H1 (cell line): ENCODE results near the gene SCAF11. TPM values are rescaled to one million over a fixed set of nuclear protein-coding genes. Genes with fewer than 3 reads are reported as not detected.
A peak's percentile ranks its signal among the peaks of the same experiment; 100 is the strongest.

Experiments
- CTCF ChIA-PET: fragments of 300-600 bp; sonication (Branson Sonifier 250); formaldehyde crosslinking; loops from one replicate; lab custom pipeline; 2021; ENCODE audit not compliant: partially characterized antibody; lab: Charles Lee
- POLR2A ChIA-PET: fragments of 300-600 bp; sonication (Branson Sonifier 250); formaldehyde crosslinking; loops from one replicate; lab custom pipeline; 2021; ENCODE audit warnings: inconsistent platforms; ENCODE audit not compliant: partially characterized antibody; lab: Charles Lee
- DNase-seq, 2 experiments: peaks; one replicate each; pipeline versions ENCODE4 v3.0.0 to v3.0.0-alpha.2; 2010 to 2022; ENCODE audit warnings: low spot score in 2 of 2, low read depth in 1 of 2, mixed read lengths in 1 of 2
- FAIRE-seq: peaks from 2 replicates; lab custom pipeline; 2011; peaks lifted over from hg19 to GRCh38; lab: Jason Lieb, UNC
- H2AFZ ChIP-seq: 2 replicates; pipeline ENCODE4 v1.8.1; 2012; ENCODE audit warnings: low read length, inconsistent platforms
- H2AK5ac ChIP-seq: 2 replicates; pipeline ENCODE4 v1.6.1; 2013; ENCODE audit warnings: low read depth, low read length
- H2BK120ac ChIP-seq: replicated peaks from 2 replicates; pipeline ENCODE3; 2013; ENCODE audit warnings: low read depth, low read length, inconsistent platforms
- H2BK12ac ChIP-seq: 2 replicates; pipeline ENCODE4 v1.6.1; 2013; ENCODE audit warnings: low read depth, low read length
- H2BK15ac ChIP-seq: 2 replicates; pipeline ENCODE4 v1.6.1; 2013; ENCODE audit warnings: low read length
- H2BK20ac ChIP-seq: 2 replicates; pipeline ENCODE4 v1.6.1; 2013; ENCODE audit warnings: low read length
- H2BK5ac ChIP-seq: 2 replicates; pipeline ENCODE4 v1.6.1; 2013; ENCODE audit warnings: low read depth, low read length
- H3K14ac ChIP-seq: 2 replicates; pipeline ENCODE4 v1.6.1; 2013; ENCODE audit warnings: inconsistent platforms; ENCODE audit not compliant: insufficient read length
- H3K18ac ChIP-seq: 2 replicates; pipeline ENCODE4 v1.6.1; 2013; ENCODE audit warnings: low read length; ENCODE audit errors: extremely low read depth
- H3K23ac ChIP-seq: 2 replicates; pipeline ENCODE4 v1.6.1; 2013; ENCODE audit warnings: inconsistent platforms; ENCODE audit not compliant: insufficient read length
- H3K23me2 ChIP-seq: 2 replicates; pipeline ENCODE4 v1.6.1; 2013; ENCODE audit warnings: low read depth, low read length
- H3K27ac ChIP-seq: 2 replicates; pipeline ENCODE4 v1.6.1; 2011; ENCODE audit warnings: low read depth, low read length, inconsistent platforms
- H3K27me3 ChIP-seq, 4 experiments: replicated peaks in 1 of 4; 1 replicate in 1 of 4; 2 replicates in 3 of 4; pipeline versions ENCODE4 v1.6.1 to v1.8.1; 2011 to 2013; ENCODE audit warnings: low read length in 3 of 4, mild to moderate bottlenecking in 3 of 4, inconsistent platforms in 2 of 4, mixed read lengths in 2 of 4, moderate library complexity in 1 of 4; ENCODE audit not compliant: control insufficient read depth in 3 of 4, insufficient read depth in 3 of 4; ENCODE audit errors: extremely low read depth in 1 of 4
- H3K36me3 ChIP-seq, 4 experiments: 2 replicates each; pipeline versions ENCODE4 v1.6.1 to v1.8.1; 2011 to 2013; ENCODE audit warnings: mild to moderate bottlenecking in 4 of 4, low read length in 3 of 4, moderate library complexity in 2 of 4, control low read depth in 1 of 4, inconsistent platforms in 1 of 4; ENCODE audit not compliant: insufficient read depth in 4 of 4, control insufficient read depth in 2 of 4
- H3K4ac ChIP-seq: replicated peaks from 2 replicates; pipeline ENCODE3; 2013; ENCODE audit warnings: low read length, low read depth, mixed read lengths, inconsistent platforms; ENCODE audit not compliant: insufficient read length
- H3K4me1 ChIP-seq, 4 experiments: replicated peaks in 1 of 4; 1 replicate in 1 of 4; 2 replicates in 3 of 4; pipeline versions ENCODE4 v1.6.1 to v1.8.1; 2011 to 2013; ENCODE audit warnings: low read length in 3 of 4, inconsistent platforms in 2 of 4, mixed read lengths in 1 of 4; ENCODE audit not compliant: insufficient read depth in 4 of 4, control insufficient read depth in 3 of 4
- H3K4me2 ChIP-seq, 2 experiments: 2 replicates each; pipeline versions ENCODE4 v1.6.1 to v1.8.1; 2011 to 2013; ENCODE audit warnings: low read depth in 2 of 2, low read length in 2 of 2, control low read depth in 1 of 2, inconsistent platforms in 1 of 2, mild to moderate bottlenecking in 1 of 2; ENCODE audit not compliant: insufficient read depth in 1 of 2
- H3K4me3 ChIP-seq, 4 experiments: fragments of 200-600, 300-600 bp in 1 of 4; sonication (generic), shearing (Covaris generic), sonication (Bioruptor Twin) in 1 of 4; 2 replicates each; pipeline versions ENCODE4 v1.5.1 to v1.8.1; 2011 to 2016; ENCODE audit warnings: low read length in 4 of 4, low read depth in 3 of 4, control low read depth in 2 of 4, inconsistent platforms in 2 of 4, mild to moderate bottlenecking in 2 of 4, mixed read lengths in 1 of 4, moderate library complexity in 1 of 4; ENCODE audit not compliant: insufficient read depth in 2 of 4; ENCODE audit errors: extremely low read depth in 1 of 4
- H3K56ac ChIP-seq: replicated peaks from 2 replicates; pipeline ENCODE3; 2013; ENCODE audit warnings: low read depth, mild to moderate bottlenecking, mixed read lengths, low read length, inconsistent platforms; ENCODE audit not compliant: insufficient read length
- H3K79me1 ChIP-seq: 2 replicates; pipeline ENCODE4 v1.6.1; 2013; ENCODE audit warnings: low read depth, low read length, control low read depth
- H3K79me2 ChIP-seq, 2 experiments: 2 replicates each; pipeline versions ENCODE4 v1.6.1 to v1.8.1; 2012 to 2013; ENCODE audit warnings: low read length in 2 of 2, mild to moderate bottlenecking in 2 of 2, inconsistent platforms in 1 of 2; ENCODE audit not compliant: insufficient read depth in 2 of 2, control insufficient read depth in 1 of 2
- H3K9ac ChIP-seq, 4 experiments: replicated peaks in 1 of 4; 1 replicate in 1 of 4; 2 replicates in 3 of 4; pipeline versions ENCODE4 v1.6.1 to v1.8.1; 2011 to 2013; ENCODE audit warnings: low read depth in 3 of 4, low read length in 3 of 4, control low read depth in 2 of 4, mild to moderate bottlenecking in 2 of 4, moderate library complexity in 2 of 4, inconsistent platforms in 1 of 4; ENCODE audit errors: extremely low read depth in 1 of 4
- H3K9me3 ChIP-seq, 2 experiments: 2 replicates each; pipeline versions ENCODE4 v1.6.1 to v1.8.1; 2012 to 2013; ENCODE audit warnings: mild to moderate bottlenecking in 2 of 2, moderate library complexity in 2 of 2, control low read depth in 1 of 2, inconsistent platforms in 1 of 2, low read depth in 1 of 2, low read length in 1 of 2, mixed read lengths in 1 of 2; ENCODE audit not compliant: insufficient read depth in 2 of 2
- H4K20me1 ChIP-seq, 2 experiments: replicated peaks in 1 of 2; 2 replicates each; pipeline versions ENCODE3 to v1.8.1; 2011 to 2013; ENCODE audit warnings: inconsistent platforms in 2 of 2, low read length in 2 of 2, mild to moderate bottlenecking in 1 of 2; ENCODE audit not compliant: insufficient read depth in 2 of 2, control insufficient read depth in 1 of 2
- H4K5ac ChIP-seq: 2 replicates; pipeline ENCODE4 v1.6.1; 2013; ENCODE audit warnings: low read length, low read depth, mixed read lengths, inconsistent platforms; ENCODE audit not compliant: insufficient read length
- H4K8ac ChIP-seq: 2 replicates; pipeline ENCODE4 v1.8.0; 2013; ENCODE audit warnings: mild to moderate bottlenecking, moderate library complexity, low read length, inconsistent platforms; ENCODE audit not compliant: insufficient read depth; ENCODE audit errors: extremely low read depth
- H4K91ac ChIP-seq: replicated peaks from 2 replicates; pipeline ENCODE3; 2013; ENCODE audit warnings: low read length, mixed read lengths, inconsistent platforms; ENCODE audit not compliant: insufficient read length
- CHD1 ChIP-seq: IDR thresholded peaks from 2 replicates; pipeline ENCODE4 v1.6.1; 2012; ENCODE audit warnings: low read depth, low read length, improper control_type of control experiment
- CTCF ChIP-seq, 3 experiments: IDR thresholded peaks; 1 replicate in 2 of 3; 2 replicates in 1 of 3; pipeline versions ENCODE4 v1.5.1 to v1.6.1; 2011; ENCODE audit warnings: low read length in 3 of 3, mild to moderate bottlenecking in 3 of 3, inconsistent platforms in 2 of 3, low read depth in 1 of 3, moderate library complexity in 1 of 3; ENCODE audit not compliant: insufficient read depth in 1 of 3; ENCODE audit errors: control extremely low read depth in 1 of 3
- JUN ChIP-seq: IDR thresholded peaks from 2 replicates; pipeline ENCODE4 v1.6.1; 2011; ENCODE audit warnings: low read depth, mild to moderate bottlenecking, improper control_type of control experiment, low read length
- POLR2A ChIP-seq, 2 experiments: IDR thresholded peaks; 1 replicate in 1 of 2; 2 replicates in 1 of 2; pipeline ENCODE4 v1.6.1; 2011; ENCODE audit warnings: low read depth in 2 of 2, low read length in 2 of 2, mild to moderate bottlenecking in 2 of 2; ENCODE audit errors: control extremely low read depth in 1 of 2
- RNF2 ChIP-seq: fragments of 200-900, 300-1000 bp; sonication (generic); IDR thresholded peaks from 2 replicates; pipeline ENCODE4 v1.7.1; 2016; ENCODE audit warnings: borderline replicate concordance, low read depth, mild to moderate bottlenecking, antibody characterized with exemption, low read length; ENCODE audit not compliant: poor library complexity, severe bottlenecking; ENCODE audit errors: missing control alignments
- WGBS, 2 experiments: shearing (Covaris generic) in 1 of 2; methylation state at CpG; one replicate each; pipeline versions ENCODE4 v1.1.6 to v1.1.7; 2013 to 2015; ENCODE audit warnings: low lambda C conversion rate in 2 of 2, mixed read lengths in 2 of 2, inconsistent platforms in 1 of 2, low coverage in 1 of 2, missing lambda C conversion rate in 1 of 2; ENCODE audit not compliant: insufficient replicate concordance in 2 of 2, insufficient coverage in 1 of 2, insufficient read length in 1 of 2; ENCODE audit errors: extremely low coverage in 1 of 2, missing lambda C conversion rate in 1 of 2; 5-methylcytosine and 5-hydroxymethylcytosine counted together
- polyA plus RNA-seq, 7 experiments: library from polyadenylated mRNA; depleted of rRNA in 3 of 7; stranded (reverse) in 5 of 7; unstranded in 2 of 7; fragments of >200 nt in 5 of 7; fragments of 200-250 nt in 2 of 7; gene quantifications; 1 replicate in 5 of 7; 2 replicates in 1 of 7; 4 replicates in 1 of 7; pipeline versions ENCODE4 v1.2.1 to v1.2.3, GENCODE V29; 2011 to 2013; ENCODE audit warnings: missing spikeins in 2 of 7, mixed read lengths in 2 of 7
- total RNA-seq: library from RNA; stranded (reverse); fragmentation: NEBNext Ultra II Directional; extraction: Animal tissue kit (Norgen Biotek cat#: 25700); gene quantifications from 2 replicates; pipeline ENCODE4 v1.2.1, GENCODE V29; 2021

SCAF11 gene
- total and polyA plus RNA-seq, 2 of the 8 experiments (the other 6 are each of a cell fraction or from before 2014, with no cell fraction given) = 15.1 to 77.8 TPM

GRCh38 chr12:46005151-46005797, 14.9 kb upstream of the SCAF11 start:
- Histone ChIP-seq H2BK20ac (no peak overlapping the region), H3K14ac (no peak overlapping the region), H4K5ac (no peak overlapping the region), H3K27ac (no peak overlapping the region), H2BK12ac (no peak overlapping the region), H3K79me1 (no peaks in the 10 kb centered on the region), H3K4ac (peak overlapping the region; percentile 50), H3K23me2 (no peaks in the 10 kb centered on the region), H3K4me2 (peak overlapping the region; percentile 37 to 38; a peak in 2 of 4 replicates), H2BK15ac (no peak overlapping the region), H2AK5ac (no peak overlapping the region), H3K9me3 (peaks cover 0 to 11% of the 10 kb centered on the region in 2 experiments; a peak in 1 of 4 replicates), H2BK5ac (no peak overlapping the region; the same call in 1 of the 2 replicates), H3K4me3 (peak overlapping the region in 1 of 4 experiments; percentile 0; a peak in 1 of 8 replicates), H4K91ac (peak overlapping the region; percentile 57), H4K8ac (no peak overlapping the region), H3K36me3 (no peaks in the 10 kb centered on the region), H2AFZ (0 out of 2 replicates have a peak overlapping the region, but pooled peaks have one; percentile 21), H3K9ac (no peak overlapping the region), H4K20me1 (no peaks in the 10 kb centered on the region), H2BK120ac (no peak overlapping the region), H3K27me3 (no peaks in the 10 kb centered on the region), H3K23ac (no peak overlapping the region), H3K18ac (no peak overlapping the region), H3K79me2 (no peaks in the 10 kb centered on the region), H3K4me1 (peaks cover 0 to 6% (median 1%) of the 10 kb centered on the region in 4 experiments; a peak in 3 of 7 replicates), H3K56ac (no peak overlapping the region)
- no peak for DNase-seq
- no peak for FAIRE-seq
- CTCF ChIA-PET = interaction anchor here (0.6 to 1.8 kb wide), 5 partner anchors 8 to 128 kb away, joined by 3 to 6 read pairs (median 3); no protein-coding TSS in a partner anchor
- POLR2A ChIA-PET = interaction anchor here (2.0 kb wide), 1 partner anchor 15 kb away, joined by 7 read pairs; the partner anchor contains the start of gene SCAF11
- TF ChIP-seq CHD1 (no peak), POLR2A (IDR thresholded peaks at IDR 0.05; ENCODE audit: control extremely low read depth in 1 of 2, low read depth in 2 of 2, low read length in 2 of 2) (no peak), JUN (no peak), CTCF (IDR thresholded peaks at IDR 0.05; ENCODE audit: control extremely low read depth in 1 of 3, insufficient read depth in 1 of 3, low read depth in 1 of 3, low read length in 3 of 3) (peak in 1 of 3 experiments; percentile 5; a peak in 1 of 4 replicates), RNF2 (no peak)
- WGBS, 2 experiments = 91% methylated on average over 2 of the region's 2 CpGs; no CpG with 5 or more reads in 1 of the 2 experiments
